ENCODE results near the gene TMEM161A. TPM values are rescaled to one million over a fixed set of nuclear protein-coding genes. Genes with fewer than 3 reads are reported as not detected.

Gene TMEM161A
- total and polyA plus RNA-seq, 2 of the 13 experiments (the other 11 are each of a cell fraction or from before 2014, with no cell fraction given): 25.9 to 31.4 TPM

GRCh38 chr19:19096641-19097627 lies 41.3 kb downstream of the TMEM161A start (continued):
- TF ChIP-seq, protein P1, sequence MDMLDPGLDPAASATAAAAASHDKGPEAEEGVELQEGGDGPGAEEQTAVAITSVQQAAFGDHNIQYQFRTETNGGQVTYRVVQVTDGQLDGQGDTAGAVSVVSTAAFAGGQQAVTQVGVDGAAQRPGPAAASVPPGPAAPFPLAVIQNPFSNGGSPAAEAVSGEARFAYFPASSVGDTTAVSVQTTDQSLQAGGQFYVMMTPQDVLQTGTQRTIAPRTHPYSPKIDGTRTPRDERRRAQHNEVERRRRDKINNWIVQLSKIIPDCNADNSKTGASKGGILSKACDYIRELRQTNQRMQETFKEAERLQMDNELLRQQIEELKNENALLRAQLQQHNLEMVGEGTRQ (IDR thresholded peaks at IDR 0.05; ENCODE audit: low read depth, low read length): peak; percentile 54; the same call in 1 of the 2 replicates
- TF ChIP-seq, protein P1 (CRISPR knock-in tag; IDR thresholded peaks at IDR 0.05; ENCODE audit: borderline replicate concordance): no peak; the same call in 1 of the 2 replicates
- TF ChIP-seq MEIS2 (CRISPR knock-in tag; IDR thresholded peaks at IDR 0.05) (peak; percentile 86), NR0B2 (CRISPR knock-in tag; IDR thresholded peaks at IDR 0.05) (no peak), CBX5 (CRISPR knock-in tag; IDR thresholded peaks at IDR 0.05; ENCODE audit: borderline replicate concordance) (peak; percentile 78; the same call in 1 of the 2 replicates), ZNF652 (CRISPR knock-in tag; IDR thresholded peaks at IDR 0.05; ENCODE audit: borderline replicate concordance, low read depth) (peak; percentile 58; the same call in 1 of the 2 replicates), TAF1 (CRISPR knock-in tag; IDR thresholded peaks at IDR 0.05) (peak; percentile 23; the same call in 1 of the 2 replicates), ZNF747 (CRISPR knock-in tag; IDR thresholded peaks at IDR 0.05; ENCODE audit: borderline replicate concordance) (peak; percentile 87), TRAFD1 (CRISPR knock-in tag; IDR thresholded peaks at IDR 0.05; ENCODE audit: borderline replicate concordance) (peak; percentile 92), ZNF333 (CRISPR knock-in tag; IDR thresholded peaks at IDR 0.05; ENCODE audit: borderline replicate concordance) (peak; percentile 74; the same call in 1 of the 2 replicates), EED (CRISPR knock-in tag; IDR thresholded peaks at IDR 0.05) (peak; percentile 77), KLF11 (CRISPR knock-in tag; IDR thresholded peaks at IDR 0.05) (peak; percentile 70; the same call in 1 of the 2 replicates), DMAP1 (CRISPR knock-in tag; IDR thresholded peaks at IDR 0.05) (peak; percentile 88), TCF12 (IDR thresholded peaks at IDR 0.05) (no peak), TCF12 (CRISPR knock-in tag; IDR thresholded peaks at IDR 0.05) (peak; percentile 79; the same call in 1 of the 2 replicates), ZNF639 (CRISPR knock-in tag; conservative IDR thresholded peaks at IDR 0.05) (peak; percentile 53; the same call in 1 of the 2 replicates), NFYC (CRISPR knock-in tag; IDR thresholded peaks at IDR 0.05) (peak; percentile 26; the same call in 1 of the 2 replicates), ETS1 (CRISPR knock-in tag; IDR thresholded peaks at IDR 0.05) (no peak), MXI1 (IDR thresholded peaks at IDR 0.05; ENCODE audit: borderline replicate concordance, low read depth, low read length) (peak; percentile 65; the same call in 2 of the 3 replicates)
- TF ChIP-seq, protein P2, sequence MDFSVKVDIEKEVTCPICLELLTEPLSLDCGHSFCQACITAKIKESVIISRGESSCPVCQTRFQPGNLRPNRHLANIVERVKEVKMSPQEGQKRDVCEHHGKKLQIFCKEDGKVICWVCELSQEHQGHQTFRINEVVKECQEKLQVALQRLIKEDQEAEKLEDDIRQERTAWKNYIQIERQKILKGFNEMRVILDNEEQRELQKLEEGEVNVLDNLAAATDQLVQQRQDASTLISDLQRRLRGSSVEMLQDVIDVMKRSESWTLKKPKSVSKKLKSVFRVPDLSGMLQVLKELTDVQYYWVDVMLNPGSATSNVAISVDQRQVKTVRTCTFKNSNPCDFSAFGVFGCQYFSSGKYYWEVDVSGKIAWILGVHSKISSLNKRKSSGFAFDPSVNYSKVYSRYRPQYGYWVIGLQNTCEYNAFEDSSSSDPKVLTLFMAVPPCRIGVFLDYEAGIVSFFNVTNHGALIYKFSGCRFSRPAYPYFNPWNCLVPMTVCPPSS (IDR thresholded peaks at IDR 0.05): no peak
